ENCODE results near the gene KIF1B.
"Not testable (repeated sequence)": the region's sequence is repeated elsewhere in the genome, so short reads cannot be mapped to it uniquely, and the experiment has no call there.

GRCh38 chr1:10251325-10252108, 41.1 kb downstream of the KIF1B start:
- TF ChIP-seq CTCF (IDR thresholded peaks at IDR 0.05); USF1 (IDR thresholded peaks at IDR 0.05; ENCODE audit: borderline replicate concordance, low read depth); JUND (IDR thresholded peaks at IDR 0.05); TAF1 (IDR thresholded peaks at IDR 0.05; ENCODE audit: borderline replicate concordance, low read depth, low read length); RAD21 (IDR thresholded peaks at IDR 0.05; ENCODE audit: low read length); RCOR1 (IDR thresholded peaks at IDR 0.05; ENCODE audit: low read length); EZH2phosphoT487 (IDR thresholded peaks at IDR 0.05; ENCODE audit: borderline replicate concordance, low read depth); FOXJ3 (CRISPR knock-in tag; IDR thresholded peaks at IDR 0.05); GABPA (IDR thresholded peaks at IDR 0.05; ENCODE audit: low read depth); CHD2 (IDR thresholded peaks at IDR 0.05; ENCODE audit: low read length, partially characterized antibody); EP300 (IDR thresholded peaks at IDR 0.05; ENCODE audit: borderline replicate concordance in 1 of 2, low read depth in 1 of 2, low read length in 1 of 2): not testable (repeated sequence)

All from SK-N-SH (cell line).